ENCODE results near the gene PRRG4.
A peak's percentile ranks its signal among the peaks of the same experiment; 100 is the strongest.

The PRRG4 gene

DNA sequence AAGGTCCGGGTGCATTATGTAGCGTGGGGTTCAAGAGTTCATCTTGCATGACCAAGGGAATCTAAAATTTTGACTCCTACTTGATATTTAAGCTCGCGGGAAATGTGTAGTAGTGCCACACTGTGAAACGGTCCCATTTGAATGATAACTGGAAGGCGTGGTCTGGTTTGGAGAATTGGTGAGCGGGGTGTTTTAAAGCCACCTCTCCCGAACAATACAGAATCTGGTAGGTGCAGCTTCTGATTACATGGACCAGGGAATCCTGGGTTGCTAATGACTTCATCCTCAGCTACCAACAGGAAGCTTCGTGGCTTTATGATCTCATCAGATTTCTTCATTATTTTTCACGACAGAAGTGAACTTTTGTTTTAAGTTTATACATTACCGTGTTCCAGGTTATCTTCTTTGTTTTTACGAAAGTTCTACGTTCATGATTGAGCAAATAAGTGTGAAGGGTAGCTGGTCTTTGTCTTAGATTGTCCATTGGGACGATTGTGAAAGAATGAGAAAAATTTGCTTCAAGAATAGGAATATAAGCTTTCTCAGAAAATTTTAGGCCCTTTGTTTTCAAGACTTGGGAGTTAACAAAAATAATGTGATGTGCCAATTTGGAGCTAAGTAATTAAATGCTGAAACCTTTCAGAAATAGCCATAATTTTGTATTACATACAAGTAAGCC is 64.6 kb downstream of the PRRG4 start:
- H3K23ac ChIP-seq (ENCODE audit: low read depth, low read length, poor library complexity): no peak overlapping the region
- peaks cover 0 to 25% of the 10 kb centered on the region in 2 donors for H3K36me3 ChIP-seq (replicated peaks in 1 of 2; ENCODE audit: control insufficient read depth in 2 of 2, insufficient read depth in 2 of 2, low read length in 2 of 2)
- no peak overlapping the region for H2BK15ac ChIP-seq (ENCODE audit: low read length)
- H3K79me1 ChIP-seq (ENCODE audit: low read depth, low read length): peaks cover 1% of the 10 kb centered on the region
- H4K91ac ChIP-seq (ENCODE audit: low read depth, low read length, poor library complexity): no peak overlapping the region
- peak overlapping the region; percentile 85 to 97 for H3K4me3 ChIP-seq (ENCODE audit: low read length in 2 of 2)
- H3K27ac ChIP-seq (replicated peaks; ENCODE audit: low read length): peak overlapping the region; percentile 97
- H3K9ac ChIP-seq (ENCODE audit: low read depth, low read length, poor library complexity): no peak overlapping the region
- no peaks in the 10 kb centered on the region for H3K27me3 ChIP-seq (ENCODE audit: control insufficient read depth in 3 of 3, insufficient read depth in 3 of 3, low read depth in 1 of 3, low read length in 3 of 3)
- H2BK12ac ChIP-seq (ENCODE audit: low read length): no peak overlapping the region
- H2AFZ ChIP-seq (ENCODE audit: low read length): peak overlapping the region; percentile 96
- peak overlapping the region; percentile 88 for H2AK5ac ChIP-seq (ENCODE audit: low read depth, low read length)
- H3K4ac ChIP-seq (ENCODE audit: low read length): no peak overlapping the region
- peak; percentile 39 for DNase-seq (ENCODE audit: low spot score)
- H2BK5ac ChIP-seq (ENCODE audit: low read length): peak overlapping the region; percentile 99
- H3K14ac ChIP-seq (ENCODE audit: low read length): no peak overlapping the region
- H3K18ac ChIP-seq (ENCODE audit: low read length): no peak overlapping the region
- no CpG with 5 or more reads among the region's 14 CpGs for whole genome bisulfite sequencing, 2 donors (ENCODE audit: extremely low coverage in 2 of 2, insufficient read length in 2 of 2, insufficient replicate concordance in 1 of 2)
- H3K4me1 ChIP-seq (ENCODE audit: control insufficient read depth in 2 of 2, insufficient read depth in 1 of 2, low read depth in 1 of 2, low read length in 2 of 2): peaks cover 2 to 11% of the 10 kb centered on the region in 2 donors
- H3K9me3 ChIP-seq (replicated peaks in 1 of 2; ENCODE audit: control insufficient read depth in 2 of 2, insufficient read depth in 1 of 2, low read depth in 1 of 2, low read length in 2 of 2): no peaks in the 10 kb centered on the region
- H3K4me2 ChIP-seq (ENCODE audit: insufficient read depth, low read length, poor library complexity, severe bottlenecking): peak overlapping the region; percentile 54
- H2BK120ac ChIP-seq (ENCODE audit: low read depth, low read length): no peak overlapping the region
- no peak overlapping the region for H4K8ac ChIP-seq (ENCODE audit: low read depth, low read length)

DNA sequence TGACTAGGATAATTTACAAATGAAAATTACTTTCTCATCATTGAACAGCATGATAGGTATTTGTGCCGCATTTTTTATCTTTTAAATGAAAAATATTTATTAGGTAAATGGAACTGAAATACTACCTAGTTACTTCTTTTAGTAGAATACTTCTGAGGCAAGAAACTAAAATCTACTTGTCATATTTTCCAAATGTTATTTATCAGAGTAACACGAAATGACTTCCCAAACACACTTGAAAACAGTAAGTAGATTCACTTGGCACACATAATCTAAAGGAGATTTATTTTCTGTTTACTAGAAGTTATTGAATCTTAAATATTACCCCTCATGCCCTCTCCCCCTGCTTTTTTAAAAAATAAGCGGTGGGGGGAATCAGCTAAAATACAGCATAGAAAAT is 65.2 kb downstream of the PRRG4 start:
- Histone ChIP-seq H3K36me3 (replicated peaks in 1 of 2; ENCODE audit: control insufficient read depth in 2 of 2, insufficient read depth in 2 of 2, low read length in 2 of 2) (peaks cover 0 to 32% of the 10 kb centered on the region in 2 donors), H3K4me2 (ENCODE audit: insufficient read depth, low read length, poor library complexity, severe bottlenecking) (no peak overlapping the region), H3K79me1 (ENCODE audit: low read depth, low read length) (peaks cover 1% of the 10 kb centered on the region), H3K4me1 (ENCODE audit: control insufficient read depth in 2 of 2, insufficient read depth in 1 of 2, low read depth in 1 of 2, low read length in 2 of 2) (peaks cover 2 to 11% of the 10 kb centered on the region in 2 donors), H3K4me3 (ENCODE audit: low read length in 2 of 2) (peak overlapping the region in 1 of 2 donors; percentile 85), H3K27ac (replicated peaks; ENCODE audit: low read length) (no peak overlapping the region), H4K8ac (ENCODE audit: low read depth, low read length) (no peak overlapping the region), H2AFZ (ENCODE audit: low read length) (no peak overlapping the region), H3K9me3 (replicated peaks in 1 of 2; ENCODE audit: control insufficient read depth in 2 of 2, insufficient read depth in 1 of 2, low read depth in 1 of 2, low read length in 2 of 2) (no peaks in the 10 kb centered on the region), H3K18ac (ENCODE audit: low read length) (no peak overlapping the region), H3K9ac (ENCODE audit: low read depth, low read length, poor library complexity) (no peak overlapping the region), H3K23ac (ENCODE audit: low read depth, low read length, poor library complexity) (no peak overlapping the region), H3K4ac (ENCODE audit: low read length) (no peak overlapping the region), H2AK5ac (ENCODE audit: low read depth, low read length) (no peak overlapping the region), H2BK12ac (ENCODE audit: low read length) (no peak overlapping the region), H3K14ac (ENCODE audit: low read length) (no peak overlapping the region), H3K27me3 (ENCODE audit: control insufficient read depth in 3 of 3, insufficient read depth in 3 of 3, low read depth in 1 of 3, low read length in 3 of 3) (no peaks in the 10 kb centered on the region), H4K91ac (ENCODE audit: low read depth, low read length, poor library complexity) (no peak overlapping the region), H2BK120ac (ENCODE audit: low read depth, low read length) (no peak overlapping the region), H2BK5ac (ENCODE audit: low read length) (no peak overlapping the region), H2BK15ac (ENCODE audit: low read length) (no peak overlapping the region)
- no peak for DNase-seq (ENCODE audit: low spot score)
- WGBS, 2 donors (ENCODE audit: extremely low coverage in 2 of 2, insufficient read length in 2 of 2, insufficient replicate concordance in 1 of 2): no CpG with 5 or more reads among the region's 3 CpGs

DNA sequence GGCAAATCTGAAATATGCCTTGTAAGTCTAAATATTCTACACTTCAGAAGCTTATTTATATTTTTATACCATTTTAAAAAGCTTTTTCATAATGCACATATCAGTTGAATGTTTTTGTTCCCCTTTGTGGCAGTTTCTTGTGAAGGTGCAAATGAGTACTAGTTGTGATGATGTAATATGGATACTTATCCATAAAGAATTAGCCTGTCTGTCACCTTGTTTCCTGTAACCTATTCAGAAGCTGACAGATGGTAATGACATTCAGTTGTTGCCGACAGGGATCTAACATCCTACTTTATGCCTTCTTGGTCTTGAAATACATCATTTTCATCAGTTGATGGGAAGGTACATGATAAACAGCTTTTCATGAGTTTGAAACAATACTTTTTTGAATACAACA is 65.7 kb downstream of the PRRG4 start:
- H3K4ac ChIP-seq (ENCODE audit: low read length): no peak overlapping the region
- no peak overlapping the region for H3K4me2 ChIP-seq (ENCODE audit: insufficient read depth, low read length, poor library complexity, severe bottlenecking)
- H3K27me3 ChIP-seq (ENCODE audit: control insufficient read depth in 3 of 3, insufficient read depth in 3 of 3, low read depth in 1 of 3, low read length in 3 of 3): no peaks in the 10 kb centered on the region
- H2BK5ac ChIP-seq (ENCODE audit: low read length): no peak overlapping the region
- H2AFZ ChIP-seq (ENCODE audit: low read length): no peak overlapping the region
- H3K79me1 ChIP-seq (ENCODE audit: low read depth, low read length): peaks cover 1% of the 10 kb centered on the region
- H3K4me3 ChIP-seq (ENCODE audit: low read length in 2 of 2): peak overlapping the region in 1 of 2 donors; percentile 85
- H3K27ac ChIP-seq (replicated peaks; ENCODE audit: low read length): no peak overlapping the region
- H4K91ac ChIP-seq (ENCODE audit: low read depth, low read length, poor library complexity): no peak overlapping the region
- no peak overlapping the region for H2BK15ac ChIP-seq (ENCODE audit: low read length)
- H4K8ac ChIP-seq (ENCODE audit: low read depth, low read length): no peak overlapping the region
- H3K18ac ChIP-seq (ENCODE audit: low read length): no peak overlapping the region
- DNase-seq (ENCODE audit: low spot score): no peak
- no peaks in the 10 kb centered on the region for H3K9me3 ChIP-seq (replicated peaks in 1 of 2; ENCODE audit: control insufficient read depth in 2 of 2, insufficient read depth in 1 of 2, low read depth in 1 of 2, low read length in 2 of 2)
- no peak overlapping the region for H2AK5ac ChIP-seq (ENCODE audit: low read depth, low read length)
- no peak overlapping the region for H3K14ac ChIP-seq (ENCODE audit: low read length)
- H3K36me3 ChIP-seq (replicated peaks in 1 of 2; ENCODE audit: control insufficient read depth in 2 of 2, insufficient read depth in 2 of 2, low read length in 2 of 2): peaks cover 0 to 36% of the 10 kb centered on the region in 2 donors
- no peak overlapping the region for H3K9ac ChIP-seq (ENCODE audit: low read depth, low read length, poor library complexity)
- H3K23ac ChIP-seq (ENCODE audit: low read depth, low read length, poor library complexity): no peak overlapping the region
- no peak overlapping the region for H2BK12ac ChIP-seq (ENCODE audit: low read length)
- WGBS, 2 donors (ENCODE audit: extremely low coverage in 2 of 2, insufficient read length in 2 of 2, insufficient replicate concordance in 1 of 2): no CpG with 5 or more reads among the region's 1 CpG
- no peak overlapping the region for H2BK120ac ChIP-seq (ENCODE audit: low read depth, low read length)
- H3K4me1 ChIP-seq (ENCODE audit: control insufficient read depth in 2 of 2, insufficient read depth in 1 of 2, low read depth in 1 of 2, low read length in 2 of 2): peaks cover 2 to 11% of the 10 kb centered on the region in 2 donors

DNA sequence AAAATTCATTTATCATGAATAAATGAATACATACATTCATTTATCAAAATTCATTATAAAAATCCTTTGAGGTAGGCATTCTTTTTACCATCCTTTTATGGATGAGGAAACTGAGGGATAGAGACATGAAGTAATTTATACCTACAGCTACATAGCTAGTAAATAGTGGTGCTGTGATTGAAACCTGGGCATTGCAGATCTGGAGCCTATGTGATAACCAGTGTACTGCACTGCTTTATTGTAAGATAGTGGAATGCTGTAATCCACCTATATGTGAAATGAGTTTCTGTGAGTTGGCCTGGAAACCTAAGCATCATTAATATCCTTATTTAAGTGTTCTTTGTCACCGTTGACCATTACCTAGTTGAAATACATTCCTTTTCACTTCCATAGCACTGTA is 67.4 kb downstream of the PRRG4 start:
- no peak overlapping the region for H3K4ac ChIP-seq (ENCODE audit: low read length)
- H3K14ac ChIP-seq (ENCODE audit: low read length): no peak overlapping the region
- H3K79me1 ChIP-seq (ENCODE audit: low read depth, low read length): peaks cover 1% of the 10 kb centered on the region
- H2BK15ac ChIP-seq (ENCODE audit: low read length): no peak overlapping the region
- no peak overlapping the region for H4K8ac ChIP-seq (ENCODE audit: low read depth, low read length)
- no CpG with 5 or more reads among the region's 1 CpG for WGBS, 2 donors (ENCODE audit: extremely low coverage in 2 of 2, insufficient read length in 2 of 2, insufficient replicate concordance in 1 of 2)
- H3K4me3 ChIP-seq (ENCODE audit: low read length in 2 of 2): no peak overlapping the region
- no peak overlapping the region for H3K9ac ChIP-seq (ENCODE audit: low read depth, low read length, poor library complexity)
- no peak overlapping the region for H3K18ac ChIP-seq (ENCODE audit: low read length)
- H3K4me1 ChIP-seq (ENCODE audit: control insufficient read depth in 2 of 2, insufficient read depth in 1 of 2, low read depth in 1 of 2, low read length in 2 of 2): peaks cover 0 to 4% of the 10 kb centered on the region in 2 donors
- H2AFZ ChIP-seq (ENCODE audit: low read length): no peak overlapping the region
- H3K23ac ChIP-seq (ENCODE audit: low read depth, low read length, poor library complexity): no peak overlapping the region
- no peak overlapping the region for H3K27ac ChIP-seq (replicated peaks; ENCODE audit: low read length)
- DNase-seq (ENCODE audit: low spot score): no peak
- H2AK5ac ChIP-seq (ENCODE audit: low read depth, low read length): no peak overlapping the region
- no peak overlapping the region for H4K91ac ChIP-seq (ENCODE audit: low read depth, low read length, poor library complexity)
- no peak overlapping the region for H3K4me2 ChIP-seq (ENCODE audit: insufficient read depth, low read length, poor library complexity, severe bottlenecking)
- H3K36me3 ChIP-seq (replicated peaks in 1 of 2; ENCODE audit: control insufficient read depth in 2 of 2, insufficient read depth in 2 of 2, low read length in 2 of 2): peaks cover 0 to 47% of the 10 kb centered on the region in 2 donors
- no peak overlapping the region for H2BK120ac ChIP-seq (ENCODE audit: low read depth, low read length)
- no peaks in the 10 kb centered on the region for H3K9me3 ChIP-seq (replicated peaks in 1 of 2; ENCODE audit: control insufficient read depth in 2 of 2, insufficient read depth in 1 of 2, low read depth in 1 of 2, low read length in 2 of 2)
- H2BK12ac ChIP-seq (ENCODE audit: low read length): no peak overlapping the region
- no peak overlapping the region for H2BK5ac ChIP-seq (ENCODE audit: low read length)
- no peaks in the 10 kb centered on the region for H3K27me3 ChIP-seq (ENCODE audit: control insufficient read depth in 3 of 3, insufficient read depth in 3 of 3, low read depth in 1 of 3, low read length in 3 of 3)

Data from neuronal stem cell (in vitro differentiated cells).